ENCODE measurements around the gene LRP5. TPM values are rescaled to one million over a fixed set of nuclear protein-coding genes. Genes with fewer than 3 reads are reported as not detected.

LRP5 gene
- total and polyA plus RNA-seq, 5 donors from 2014 or later: 0.22 to 1.3 (median 0.79) TPM; not detected in 1

- Histone ChIP-seq H3K4me3 (ENCODE audit: low read depth, low read length) (peak overlapping the region; percentile 26), H3K4me1 (ENCODE audit: control insufficient read depth, insufficient read depth, low read length, poor library complexity, severe bottlenecking) (peaks cover 10% of the 10 kb centered on the region), H3K36me3 (ENCODE audit: control insufficient read depth, insufficient read depth, low read length) (no peaks in the 10 kb centered on the region), H3K9me3 (ENCODE audit: control insufficient read depth in 2 of 2, low read length in 2 of 2) (no peaks in the 10 kb centered on the region), H3K27ac (ENCODE audit: insufficient read depth, low read length, poor library complexity, severe bottlenecking) (no peak overlapping the region), H3K27me3 (ENCODE audit: control insufficient read depth, insufficient read depth, low read length) (peaks cover 9% of the 10 kb centered on the region)
- DNase-seq (no peak), ATAC-seq (ENCODE audit: low read depth in 2 of 2) (no peak)
- Mint-ChIP-seq H3K27ac (peak overlapping the region in 1 of 3 donors; percentile 75), H3K36me3 (no peaks in the 10 kb centered on the region), H3K27me3 (peaks cover 40% of the 10 kb centered on the region), H3K4me1 (peaks cover 0 to 25% (median 15%) of the 10 kb centered on the region in 4 donors), H3K4me3 (peak overlapping the region; percentile 73 to 93 (median 88)), H3K9me3 (no peaks in the 10 kb centered on the region)
These were observed 1.3 kb downstream of the LRP5 start for GRCh38 chr11:68313574-68314202.

GRCh38 chr11:68314203-68315170 lies 2.1 kb downstream of the LRP5 start:
- H3K4me1 Mint-ChIP-seq: peaks cover 0 to 25% (median 15%) of the 10 kb centered on the region in 4 donors
- H3K4me3 ChIP-seq (ENCODE audit: low read depth, low read length): no peak overlapping the region

GRCh38 chr11:68315171-68315920 lies 3.0 kb downstream of the LRP5 start:
- no peaks in the 10 kb centered on the region for H3K36me3 Mint-ChIP-seq
- Histone ChIP-seq H3K9me3 (ENCODE audit: control insufficient read depth in 2 of 2, low read length in 2 of 2) (no peaks in the 10 kb centered on the region), H3K27me3 (ENCODE audit: control insufficient read depth, insufficient read depth, low read length) (peaks cover 9% of the 10 kb centered on the region), H3K36me3 (ENCODE audit: control insufficient read depth, insufficient read depth, low read length) (no peaks in the 10 kb centered on the region), H3K4me1 (ENCODE audit: control insufficient read depth, insufficient read depth, low read length, poor library complexity, severe bottlenecking) (peaks cover 10% of the 10 kb centered on the region), H3K4me3 (ENCODE audit: low read depth, low read length) (no peak overlapping the region), H3K27ac (ENCODE audit: insufficient read depth, low read length, poor library complexity, severe bottlenecking) (no peak overlapping the region)
- H3K9me3 Mint-ChIP-seq: no peaks in the 10 kb centered on the region
- no peak overlapping the region for H3K27ac Mint-ChIP-seq
- H3K4me1 Mint-ChIP-seq: peaks cover 0 to 25% (median 15%) of the 10 kb centered on the region in 4 donors
- no peak for DNase-seq
- H3K4me3 Mint-ChIP-seq: no peak overlapping the region
- H3K27me3 Mint-ChIP-seq: peaks cover 35% of the 10 kb centered on the region
- ATAC-seq (ENCODE audit: low read depth in 2 of 2): no peak

More at GRCh38 chr11:68314203-68315170, 2.1 kb downstream of the LRP5 start:
- no peaks in the 10 kb centered on the region for H3K36me3 ChIP-seq (ENCODE audit: control insufficient read depth, insufficient read depth, low read length)
- Mint-ChIP-seq H3K9me3 (no peaks in the 10 kb centered on the region), H3K36me3 (no peaks in the 10 kb centered on the region), H3K27ac (no peak overlapping the region), H3K27me3 (peaks cover 40% of the 10 kb centered on the region), H3K4me3 (peak overlapping the region in 3 of 4 donors; percentile 6 to 91 (median 86))
- ATAC-seq (ENCODE audit: low read depth in 2 of 2): no peak
- H3K9me3 ChIP-seq (ENCODE audit: control insufficient read depth in 2 of 2, low read length in 2 of 2): no peaks in the 10 kb centered on the region
- peaks cover 9% of the 10 kb centered on the region for H3K27me3 ChIP-seq (ENCODE audit: control insufficient read depth, insufficient read depth, low read length)
- H3K4me1 ChIP-seq (ENCODE audit: control insufficient read depth, insufficient read depth, low read length, poor library complexity, severe bottlenecking): peaks cover 10% of the 10 kb centered on the region
- DNase-seq: no peak
- H3K27ac ChIP-seq (ENCODE audit: insufficient read depth, low read length, poor library complexity, severe bottlenecking): no peak overlapping the region

- peaks cover 13% of the 10 kb centered on the region for H3K27me3 ChIP-seq (ENCODE audit: control insufficient read depth, insufficient read depth, low read length)
- Mint-ChIP-seq H3K9me3 (no peaks in the 10 kb centered on the region), H3K4me3 (no peak overlapping the region), H3K27ac (no peak overlapping the region), H3K27me3 (peaks cover 32% of the 10 kb centered on the region), H3K4me1 (peaks cover 0 to 14% (median 8%) of the 10 kb centered on the region in 4 donors), H3K36me3 (no peaks in the 10 kb centered on the region)
- no peak for ATAC-seq (ENCODE audit: low read depth in 2 of 2)
- H3K9me3 ChIP-seq (ENCODE audit: control insufficient read depth in 2 of 2, low read length in 2 of 2): no peaks in the 10 kb centered on the region
- H3K4me3 ChIP-seq (ENCODE audit: low read depth, low read length): no peak overlapping the region
- DNase-seq: no peak
- no peaks in the 10 kb centered on the region for H3K36me3 ChIP-seq (ENCODE audit: control insufficient read depth, insufficient read depth, low read length)
- peaks cover 10% of the 10 kb centered on the region for H3K4me1 ChIP-seq (ENCODE audit: control insufficient read depth, insufficient read depth, low read length, poor library complexity, severe bottlenecking)
- no peak overlapping the region for H3K27ac ChIP-seq (ENCODE audit: insufficient read depth, low read length, poor library complexity, severe bottlenecking)
These were observed 4.9 kb downstream of the LRP5 start for GRCh38 chr11:68317147-68317785.

- Mint-ChIP-seq H3K36me3 (no peaks in the 10 kb centered on the region), H3K4me3 (no peak overlapping the region), H3K27me3 (peaks cover 14% of the 10 kb centered on the region), H3K4me1 (peaks cover 0 to 2% (median 0%) of the 10 kb centered on the region in 4 donors), H3K9me3 (no peaks in the 10 kb centered on the region), H3K27ac (peak overlapping the region in 1 of 3 donors; percentile 36)
- H3K36me3 ChIP-seq (ENCODE audit: control insufficient read depth, insufficient read depth, low read length): no peaks in the 10 kb centered on the region
- ATAC-seq (ENCODE audit: low read depth in 2 of 2) (no peak), DNase-seq (no peak)
- H3K27me3 ChIP-seq (ENCODE audit: control insufficient read depth, insufficient read depth, low read length): peaks cover 4% of the 10 kb centered on the region
- no peaks in the 10 kb centered on the region for H3K9me3 ChIP-seq (ENCODE audit: control insufficient read depth in 2 of 2, low read length in 2 of 2)
- H3K4me1 ChIP-seq (ENCODE audit: control insufficient read depth, insufficient read depth, low read length, poor library complexity, severe bottlenecking): no peaks in the 10 kb centered on the region
- no peak overlapping the region for H3K4me3 ChIP-seq (ENCODE audit: low read depth, low read length)
- no peak overlapping the region for H3K27ac ChIP-seq (ENCODE audit: insufficient read depth, low read length, poor library complexity, severe bottlenecking)
These were observed 9.1 kb downstream of the LRP5 start for GRCh38 chr11:68321293-68322051.

GRCh38 chr11:68322052-68322430 lies 9.7 kb downstream of the LRP5 start:
- H3K27ac ChIP-seq (ENCODE audit: insufficient read depth, low read length, poor library complexity, severe bottlenecking): no peak overlapping the region
- peaks cover under 1% of the 10 kb centered on the region for H3K4me1 ChIP-seq (ENCODE audit: control insufficient read depth, insufficient read depth, low read length, poor library complexity, severe bottlenecking)
- H3K36me3 Mint-ChIP-seq: no peaks in the 10 kb centered on the region
- ATAC-seq (ENCODE audit: low read depth in 2 of 2) (no peak), DNase-seq (no peak)
- H3K4me3 Mint-ChIP-seq: no peak overlapping the region
- H3K27ac Mint-ChIP-seq: peak overlapping the region in 2 of 3 donors; percentile 58 to 68
- H3K9me3 Mint-ChIP-seq: no peaks in the 10 kb centered on the region
- no peaks in the 10 kb centered on the region for H3K9me3 ChIP-seq (ENCODE audit: control insufficient read depth in 2 of 2, low read length in 2 of 2)
- H3K4me1 Mint-ChIP-seq: peaks cover 0 to 2% (median 0%) of the 10 kb centered on the region in 4 donors
- H3K36me3 ChIP-seq (ENCODE audit: control insufficient read depth, insufficient read depth, low read length): no peaks in the 10 kb centered on the region
- peaks cover 11% of the 10 kb centered on the region for H3K27me3 Mint-ChIP-seq
- peaks cover 4% of the 10 kb centered on the region for H3K27me3 ChIP-seq (ENCODE audit: control insufficient read depth, insufficient read depth, low read length)
- H3K4me3 ChIP-seq (ENCODE audit: low read depth, low read length): no peak overlapping the region
